D721Med (cell line): ENCODE results near the gene RUNX1.

Experiments used
- DNase-seq: peaks from one replicate; pipeline ENCODE4 v3.0.0; 2011; ENCODE audit warnings: low spot score; ENCODE audit not compliant: insufficient read length
- FAIRE-seq: peaks from 2 replicates; lab custom pipeline; 2011; peaks lifted over from hg19 to GRCh38; lab: Jason Lieb, UNC
- CTCF ChIP-seq: IDR thresholded peaks from 2 replicates; pipeline ENCODE4 v1.5.1; 2012; ENCODE audit warnings: mild to moderate bottlenecking, control low read depth; ENCODE audit not compliant: insufficient read depth; ENCODE audit errors: missing control alignments

RUNX1 gene

DNA sequence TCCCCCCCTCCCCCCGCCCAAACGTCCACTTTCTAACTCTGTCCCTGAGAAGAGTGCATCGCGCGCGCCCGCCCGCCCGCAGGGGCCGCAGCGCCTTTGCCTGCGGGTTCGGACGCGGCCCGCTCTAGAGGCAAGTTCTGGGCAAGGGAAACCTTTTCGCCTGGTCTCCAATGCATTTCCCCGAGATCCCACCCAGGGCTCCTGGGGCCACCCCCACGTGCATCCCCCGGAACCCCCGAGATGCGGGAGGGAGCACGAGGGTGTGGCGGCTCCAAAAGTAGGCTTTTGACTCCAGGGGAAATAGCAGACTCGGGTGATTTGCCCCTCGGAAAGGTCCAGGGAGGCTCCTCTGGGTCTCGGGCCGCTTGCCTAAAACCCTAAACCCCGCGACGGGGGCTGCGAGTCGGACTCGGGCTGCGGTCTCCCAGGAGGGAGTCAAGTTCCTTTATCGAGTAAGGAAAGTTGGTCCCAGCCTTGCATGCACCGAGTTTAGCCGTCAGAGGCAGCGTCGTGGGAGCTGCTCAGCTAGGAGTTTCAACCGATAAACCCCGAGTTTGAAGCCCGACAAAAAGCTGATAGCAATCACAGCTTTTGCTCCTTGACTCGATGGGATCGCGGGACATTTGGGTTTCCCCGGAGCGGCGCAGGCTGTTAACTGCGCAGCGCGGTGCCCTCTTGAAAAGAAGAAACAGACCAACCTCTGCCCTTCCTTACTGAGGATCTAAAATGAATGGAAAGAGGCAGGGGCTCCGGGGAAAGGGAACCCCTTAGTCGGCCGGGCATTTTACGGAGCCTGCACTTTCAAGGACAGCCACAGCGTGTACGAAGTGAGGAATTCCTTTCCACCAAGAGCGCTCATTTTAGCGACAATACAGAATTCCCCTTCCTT, 158.1 kb downstream of the RUNX1 start:
- FAIRE-seq, result no peak
- DNase-seq, result no peak
- no peak for TF ChIP-seq CTCF

GRCh38 chr21:34890470-34890723, 158.7 kb downstream of the RUNX1 start:
- DNase-seq (no peak), FAIRE-seq (no peak)
- TF ChIP-seq CTCF, result no peak

GRCh38 chr21:34889676-34890469, 159.2 kb downstream of the RUNX1 start:
- TF ChIP-seq CTCF, result peak; percentile 51
- FAIRE-seq, result no peak
- no peak for DNase-seq

- FAIRE-seq (no peak), DNase-seq (no peak)
- TF ChIP-seq CTCF, result no peak
Observed at GRCh38 chr21:34889320-34889675, 159.8 kb downstream of the RUNX1 start.

- no peak for DNase-seq
- no peak for TF ChIP-seq CTCF
- FAIRE-seq, result no peak
Observed at GRCh38 chr21:34888569-34889319, 160.4 kb downstream of the RUNX1 start.

GRCh38 chr21:34887725-34888568, 161.2 kb downstream of the RUNX1 start:
- DNase-seq, result no peak
- no peak for FAIRE-seq
- no peak for TF ChIP-seq CTCF
